GM18951 (cell line): ENCODE results near the gene KDM5A.

Experiments
- POLR2A ChIP-seq: IDR thresholded peaks from 4 replicates; pipeline ENCODE4 v1.6.1; 2011; ENCODE audit warnings: mild to moderate bottlenecking; ENCODE audit not compliant: insufficient read length, insufficient read depth; ENCODE audit errors: extremely low read depth
- in situ Hi-C: fragments of 300-500 bp; cut with MboI; formaldehyde crosslinking; loops from one replicate; pipeline ENCODE4 v1.12.0; 2022; ENCODE audit warnings: low sequenced_read_pairs, mixed read lengths, inconsistent platforms; ENCODE audit not compliant: unreplicated experiment

Gene KDM5A

GRCh38 chr12:278046-278445, 111.1 kb downstream of the KDM5A start:
- TF ChIP-seq POLR2A: no peak
- in situ Hi-C loops: no loop called here

- no peak for TF ChIP-seq POLR2A
- in situ Hi-C loops: no loop called here
These were observed 113.3 kb downstream of the KDM5A start for GRCh38 chr12:275812-276211.

GRCh38 chr12:273382-273781, 115.7 kb downstream of the KDM5A start:
- TF ChIP-seq POLR2A: no peak
- in situ Hi-C loops: no loop called here

GRCh38 chr12:272942-273341, 116.2 kb downstream of the KDM5A start:
- TF ChIP-seq POLR2A: no peak
- in situ Hi-C loops: no loop called here

- no peak for TF ChIP-seq POLR2A
- in situ Hi-C loops: no loop called here
These were observed 118.0 kb downstream of the KDM5A start for GRCh38 chr12:271161-271560.

- TF ChIP-seq POLR2A: no peak
- in situ Hi-C loops: no loop called here
These were observed 119.9 kb downstream of the KDM5A start for GRCh38 chr12:269191-269590.

GRCh38 chr12:268483-268840, 120.7 kb downstream of the KDM5A start:
- in situ Hi-C loops: no loop called here
- no peak for TF ChIP-seq POLR2A

- in situ Hi-C loops: no loop called here
- no peak for TF ChIP-seq POLR2A
These were observed 121.3 kb downstream of the KDM5A start for GRCh38 chr12:267581-268482.

- in situ Hi-C loops: no loop called here
- no peak for TF ChIP-seq POLR2A
These were observed 124.0 kb downstream of the KDM5A start for GRCh38 chr12:265096-265495.

GRCh38 chr12:264269-264668, 124.9 kb downstream of the KDM5A start:
- no peak for TF ChIP-seq POLR2A
- in situ Hi-C loops: no loop called here

GRCh38 chr12:263574-263973, 125.5 kb downstream of the KDM5A start:
- in situ Hi-C loops: no loop called here

GRCh38 chr12:262817-263216, 126.3 kb downstream of the KDM5A start, which contains the start of gene SLC6A13:
Gene SLC6A13 (minus strand): TSS chr12:262836. CDS start chr12:260052, 2,784 bp downstream.
- no peak for TF ChIP-seq POLR2A
- in situ Hi-C loops: no loop called here

More at GRCh38 chr12:263574-263973, 125.5 kb downstream of the KDM5A start:
- no peak for TF ChIP-seq POLR2A

- in situ Hi-C loops: no loop called here
- no peak for TF ChIP-seq POLR2A
These were observed 127.0 kb downstream of the KDM5A start for GRCh38 chr12:262113-262512.
